ENCODE measurements around the gene DOCK2. TPM values are rescaled to one million over a fixed set of nuclear protein-coding genes. Genes with fewer than 3 reads are reported as not detected.

The DOCK2 gene
- total RNA-seq, 4 donors from 2014 or later: 2.3 to 11.2 (median 3.2) TPM

- H3K27ac ChIP-seq: no peak overlapping the region
- no peak for DNase-seq (ENCODE audit: low spot score in 2 of 2)
- no peaks in the 10 kb centered on the region for H3K4me1 ChIP-seq
- H3K27me3 ChIP-seq: no peaks in the 10 kb centered on the region
- TF ChIP-seq EP300 (IDR thresholded peaks at IDR 0.05) (no peak), POLR2AphosphoS5 (IDR thresholded peaks at IDR 0.05) (no peak), POLR2A (IDR thresholded peaks at IDR 0.05) (no peak), CTCF (IDR thresholded peaks at IDR 0.05) (no peak)
- no peaks in the 10 kb centered on the region for H3K9me3 ChIP-seq
- H3K36me3 ChIP-seq: no peaks in the 10 kb centered on the region
- WGBS: 54% methylated on average over 1 of the region's 1 CpG
- H3K4me3 ChIP-seq: no peak overlapping the region
Measured at GRCh38 chr5:169663537-169663936, 26.5 kb downstream of the DOCK2 start.

GRCh38 chr5:169666365-169666764, 29.3 kb downstream of the DOCK2 start:
- no peak overlapping the region for H3K4me3 ChIP-seq
- no peaks in the 10 kb centered on the region for H3K4me1 ChIP-seq
- no peaks in the 10 kb centered on the region for H3K36me3 ChIP-seq
- no peak overlapping the region for H3K27ac ChIP-seq
- WGBS: 72% methylated on average over 4 of the region's 4 CpGs
- TF ChIP-seq POLR2A (IDR thresholded peaks at IDR 0.05): no peak
- TF ChIP-seq EP300 (IDR thresholded peaks at IDR 0.05): no peak
- TF ChIP-seq POLR2AphosphoS5 (IDR thresholded peaks at IDR 0.05): no peak
- TF ChIP-seq CTCF (IDR thresholded peaks at IDR 0.05): no peak
- no peak for DNase-seq (ENCODE audit: low spot score in 2 of 2)
- no peaks in the 10 kb centered on the region for H3K9me3 ChIP-seq
- H3K27me3 ChIP-seq: no peaks in the 10 kb centered on the region

- H3K9me3 ChIP-seq: no peaks in the 10 kb centered on the region
- peaks cover 3% of the 10 kb centered on the region for H3K27me3 ChIP-seq
- WGBS: 38% methylated on average over 9 of the region's 9 CpGs
- no peaks in the 10 kb centered on the region for H3K4me1 ChIP-seq
- no peak overlapping the region for H3K4me3 ChIP-seq
- TF ChIP-seq EP300 (IDR thresholded peaks at IDR 0.05) (no peak), POLR2A (IDR thresholded peaks at IDR 0.05) (no peak), POLR2AphosphoS5 (IDR thresholded peaks at IDR 0.05) (no peak), CTCF (IDR thresholded peaks at IDR 0.05) (no peak)
- no peaks in the 10 kb centered on the region for H3K36me3 ChIP-seq
- H3K27ac ChIP-seq: no peak overlapping the region
- DNase-seq (ENCODE audit: low spot score in 2 of 2): no peak
Measured at GRCh38 chr5:169667896-169668674, 31.0 kb downstream of the DOCK2 start.

- H3K27me3 ChIP-seq: peaks cover 3% of the 10 kb centered on the region
- no peaks in the 10 kb centered on the region for H3K36me3 ChIP-seq
- 45% methylated on average over 4 of the region's 4 CpGs for WGBS
- DNase-seq (ENCODE audit: low spot score in 2 of 2): no peak
- H3K27ac ChIP-seq: no peak overlapping the region
- no peak for TF ChIP-seq POLR2AphosphoS5 (IDR thresholded peaks at IDR 0.05)
- TF ChIP-seq CTCF (IDR thresholded peaks at IDR 0.05): no peak
- TF ChIP-seq POLR2A (IDR thresholded peaks at IDR 0.05): no peak
- TF ChIP-seq EP300 (IDR thresholded peaks at IDR 0.05): no peak
- H3K9me3 ChIP-seq: no peaks in the 10 kb centered on the region
- H3K4me3 ChIP-seq: no peak overlapping the region
- H3K4me1 ChIP-seq: no peaks in the 10 kb centered on the region
Measured at GRCh38 chr5:169668732-169669131, 31.7 kb downstream of the DOCK2 start.

GRCh38 chr5:169670769-169671525, 33.9 kb downstream of the DOCK2 start:
- no peak overlapping the region for H3K27ac ChIP-seq
- H3K27me3 ChIP-seq: peaks cover 3% of the 10 kb centered on the region
- DNase-seq (ENCODE audit: low spot score in 2 of 2): no peak
- WGBS: 63% methylated on average over 6 of the region's 6 CpGs
- H3K4me1 ChIP-seq: no peaks in the 10 kb centered on the region
- no peaks in the 10 kb centered on the region for H3K36me3 ChIP-seq
- no peaks in the 10 kb centered on the region for H3K9me3 ChIP-seq
- TF ChIP-seq EP300 (IDR thresholded peaks at IDR 0.05) (no peak), POLR2A (IDR thresholded peaks at IDR 0.05) (no peak), CTCF (IDR thresholded peaks at IDR 0.05) (no peak), POLR2AphosphoS5 (IDR thresholded peaks at IDR 0.05) (no peak)
- no peak overlapping the region for H3K4me3 ChIP-seq
